SK-N-MC (cell line): ENCODE results near the gene ATXN7L1.

Experiments
- DNase-seq: peaks from one replicate; pipeline ENCODE4 v3.0.0-alpha.2; 2011; ENCODE audit warnings: low read depth, low spot score
- H3K27ac ChIP-seq: fragments of 200-600 bp; sonication (generic); 2 replicates; pipeline ENCODE4 v1.5.1; 2016; ENCODE audit warnings: mixed run types
- H3K36me3 ChIP-seq: fragments of 200-600 bp; sonication (generic); 2 replicates; pipeline ENCODE4 v1.6.1; 2017; ENCODE audit warnings: antibody characterized with exemption, low read length, mixed read lengths; ENCODE audit not compliant: insufficient read depth
- H3K4me3 ChIP-seq: fragments of 200-600 bp; sonication (generic); 2 replicates; pipeline ENCODE4 v1.5.1; 2016
- H3K9ac ChIP-seq: fragments of 200-600 bp; sonication (generic); 2 replicates; pipeline ENCODE4 v1.8.0; 2017; ENCODE audit warnings: mixed run types, mixed read lengths; ENCODE audit not compliant: insufficient read length
- H3K9me3 ChIP-seq: fragments of 200-600 bp; sonication (generic); 2 replicates; pipeline ENCODE4 v1.6.1; 2017; ENCODE audit warnings: low read depth, mild to moderate bottlenecking, antibody characterized with exemption, low read length, moderate library complexity, mixed read lengths
- EZH2 ChIP-seq: fragments of 200-600 bp; sonication (generic); IDR thresholded peaks from one replicate; pipeline ENCODE4 v1.6.1; 2017; ENCODE audit warnings: antibody characterized with exemption
- FOXP2 ChIP-seq: optimal IDR thresholded peaks from 2 replicates; pipeline ENCODE3; 2011; ENCODE audit warnings: mild to moderate bottlenecking, moderate library complexity; ENCODE audit not compliant: insufficient read depth; ENCODE audit errors: extremely low read length, control extremely low read depth
- POLR2AphosphoS5 ChIP-seq: IDR thresholded peaks from 2 replicates; pipeline ENCODE4 v1.6.1; 2012; ENCODE audit warnings: mild to moderate bottlenecking, low read depth, low read length, borderline replicate concordance

ATXN7L1 gene

GRCh38 chr7:105647591-105647990 lies 228.8 kb downstream of the ATXN7L1 start:
- Histone ChIP-seq H3K4me3 (no peak overlapping the region), H3K9ac (no peak overlapping the region), H3K9me3 (no peaks in the 10 kb centered on the region), H3K36me3 (peaks cover 1% of the 10 kb centered on the region; the same call in 1 of the 2 replicates), H3K27ac (no peak overlapping the region)
- DNase-seq: no peak
- no peak for TF ChIP-seq FOXP2
- no peak for TF ChIP-seq EZH2
- no peak for TF ChIP-seq POLR2AphosphoS5

DNA sequence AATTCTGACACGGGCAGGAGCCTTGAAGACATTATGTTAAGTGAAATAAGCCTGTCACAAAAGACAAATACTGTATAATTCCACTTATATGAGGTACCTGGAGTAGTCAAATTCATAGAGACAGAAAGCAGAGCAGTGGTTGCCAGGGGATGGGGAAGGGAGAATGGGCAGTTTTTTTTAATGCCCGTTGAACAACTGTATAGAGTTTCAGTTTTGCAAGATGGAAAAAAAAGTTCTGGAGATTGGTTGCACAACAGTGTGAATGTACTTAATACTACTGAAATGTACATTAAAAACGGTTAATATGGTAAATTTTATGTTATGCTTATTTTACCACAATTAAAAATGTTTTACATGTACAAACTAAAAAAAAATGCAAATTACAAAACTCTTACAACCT lies 231.5 kb downstream of the ATXN7L1 start:
- no peak overlapping the region for H3K27ac ChIP-seq
- H3K36me3 ChIP-seq: peaks cover 3% of the 10 kb centered on the region; the same call in 1 of the 2 replicates
- DNase-seq: no peak
- H3K9me3 ChIP-seq: no peaks in the 10 kb centered on the region
- TF ChIP-seq FOXP2 (no peak), POLR2AphosphoS5 (no peak), EZH2 (no peak)
- no peak overlapping the region for H3K9ac ChIP-seq
- H3K4me3 ChIP-seq: no peak overlapping the region

- no peak for DNase-seq
- TF ChIP-seq POLR2AphosphoS5 (no peak), EZH2 (no peak), FOXP2 (no peak)
- Histone ChIP-seq H3K36me3 (peaks cover 3% of the 10 kb centered on the region; the same call in 1 of the 2 replicates), H3K9ac (no peak overlapping the region), H3K27ac (no peak overlapping the region), H3K4me3 (no peak overlapping the region), H3K9me3 (no peaks in the 10 kb centered on the region)
Observed at GRCh38 chr7:105643851-105644250, 232.5 kb downstream of the ATXN7L1 start.

DNA sequence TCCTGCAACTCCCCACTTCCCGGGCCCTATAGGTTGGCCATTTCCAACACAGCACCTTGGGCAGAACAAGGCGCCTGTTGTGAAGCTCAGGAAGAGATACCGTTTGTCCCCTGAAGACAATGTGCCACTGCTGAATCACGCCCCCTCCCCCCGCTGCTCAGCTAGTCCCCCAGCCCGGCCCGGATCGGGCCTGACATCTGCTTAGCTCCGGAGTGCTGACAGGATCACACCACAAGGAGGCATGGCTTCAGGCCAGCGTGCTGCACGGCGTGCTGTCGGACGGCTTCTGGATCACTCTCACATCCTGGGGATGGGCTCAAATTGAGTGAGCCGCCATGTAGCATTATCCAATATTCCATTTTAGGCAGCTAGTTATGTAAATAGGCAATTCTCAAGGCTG lies 233.0 kb downstream of the ATXN7L1 start:
- TF ChIP-seq FOXP2 (no peak), EZH2 (no peak), POLR2AphosphoS5 (no peak)
- no peak for DNase-seq
- H3K27ac ChIP-seq: no peak overlapping the region
- H3K4me3 ChIP-seq: no peak overlapping the region
- no peaks in the 10 kb centered on the region for H3K9me3 ChIP-seq
- peaks cover 6% of the 10 kb centered on the region for H3K36me3 ChIP-seq
- H3K9ac ChIP-seq: no peak overlapping the region

GRCh38 chr7:105642264-105642663 lies 234.1 kb downstream of the ATXN7L1 start:
- Histone ChIP-seq H3K36me3 (peaks cover 16% of the 10 kb centered on the region), H3K4me3 (no peak overlapping the region), H3K9me3 (no peaks in the 10 kb centered on the region), H3K27ac (no peak overlapping the region), H3K9ac (no peak overlapping the region)
- TF ChIP-seq EZH2 (no peak), POLR2AphosphoS5 (no peak), FOXP2 (no peak)
- DNase-seq: no peak

DNA sequence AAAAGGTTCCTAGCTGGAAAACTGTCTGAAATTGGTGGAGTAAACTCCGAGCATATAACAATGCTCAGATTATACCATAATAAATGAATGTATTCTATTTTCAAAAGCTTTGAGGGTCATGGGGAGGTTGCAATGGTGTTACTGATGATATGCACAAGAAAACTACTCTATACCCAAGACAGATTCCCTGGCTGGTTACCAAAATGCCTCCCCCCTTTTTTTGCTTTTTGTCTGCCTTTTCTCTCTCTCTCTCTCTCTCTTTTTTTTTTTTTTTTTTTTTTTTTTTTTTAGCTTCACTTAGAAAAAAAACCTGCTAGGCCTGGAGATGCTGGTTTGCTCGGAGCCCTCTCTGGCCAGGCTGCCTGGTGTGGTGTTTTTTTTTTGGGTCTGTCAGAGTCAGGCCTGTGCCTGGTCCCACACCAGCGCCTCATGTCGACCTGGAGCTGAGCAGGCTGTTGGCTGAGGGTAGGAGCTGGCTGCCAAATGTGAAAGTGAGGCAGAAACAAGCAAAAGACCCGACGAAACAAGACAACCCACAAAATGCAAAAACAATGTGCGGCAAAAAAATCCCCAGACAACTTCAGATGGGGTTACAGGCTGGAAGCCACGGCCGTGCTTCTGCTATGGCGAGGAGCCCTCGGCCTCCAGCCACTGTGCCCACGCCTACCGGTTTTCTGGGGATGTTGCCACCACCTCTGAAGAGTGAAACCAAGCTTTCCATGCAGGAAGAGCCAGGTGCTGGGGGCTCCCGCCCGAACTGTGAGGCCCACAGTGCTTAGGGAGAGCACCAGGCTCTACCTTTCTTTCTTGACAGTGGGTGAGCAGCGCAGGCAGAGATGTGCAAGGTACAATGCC lies 235.2 kb downstream of the ATXN7L1 start:
- H3K27ac ChIP-seq: no peak overlapping the region
- no peak overlapping the region for H3K9ac ChIP-seq
- H3K4me3 ChIP-seq: no peak overlapping the region
- no peak for DNase-seq
- no peak for TF ChIP-seq POLR2AphosphoS5
- TF ChIP-seq FOXP2: no peak
- no peak for TF ChIP-seq EZH2
- peaks cover 20% of the 10 kb centered on the region for H3K36me3 ChIP-seq
- H3K9me3 ChIP-seq: no peaks in the 10 kb centered on the region

DNA sequence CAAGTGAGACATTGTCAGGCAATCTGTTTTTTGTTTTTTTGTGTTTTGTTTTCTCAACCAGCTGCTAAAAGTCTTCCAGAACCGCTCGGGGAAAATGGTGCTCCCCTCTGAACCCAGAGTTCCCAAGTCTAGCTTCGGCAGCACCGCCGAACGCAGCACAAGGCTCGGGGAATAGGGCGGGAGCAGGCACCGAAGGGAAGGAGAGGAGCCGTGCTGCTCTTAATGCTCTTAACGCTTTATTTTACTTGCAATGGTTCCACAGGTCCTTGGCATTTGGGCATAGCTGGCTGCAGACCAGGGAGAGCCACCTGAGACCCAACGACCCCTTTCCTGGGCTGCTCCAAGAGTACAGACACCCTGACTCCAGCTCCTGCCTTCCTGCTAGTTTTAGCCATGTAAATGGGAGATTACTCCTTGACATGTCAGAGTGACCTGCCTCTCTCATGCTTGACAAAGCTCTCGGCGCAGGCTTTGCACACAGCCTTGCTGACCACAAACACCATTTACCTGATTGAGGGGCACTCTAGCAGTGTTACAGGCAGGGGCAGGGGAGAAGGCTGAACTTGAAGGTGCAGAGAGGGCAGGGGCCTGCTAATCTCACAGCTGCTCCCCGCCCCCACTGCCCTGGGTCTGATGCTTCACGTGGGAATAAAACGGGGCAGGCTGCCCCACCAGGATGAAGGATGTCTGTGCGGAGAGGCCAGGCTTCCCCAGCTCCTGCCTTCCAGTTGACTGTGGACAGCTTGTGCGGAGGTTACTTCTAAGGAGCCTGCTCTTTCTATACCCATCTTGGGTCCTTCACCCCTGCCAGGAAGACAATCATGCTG lies 236.5 kb downstream of the ATXN7L1 start:
- Histone ChIP-seq H3K4me3 (no peak overlapping the region), H3K27ac (peak overlapping the region; percentile 17; the same call in 1 of the 2 replicates), H3K9me3 (no peaks in the 10 kb centered on the region), H3K9ac (no peak overlapping the region), H3K36me3 (peaks cover 25% of the 10 kb centered on the region)
- DNase-seq: no peak
- no peak for TF ChIP-seq FOXP2
- no peak for TF ChIP-seq EZH2
- no peak for TF ChIP-seq POLR2AphosphoS5

GRCh38 chr7:105638902-105639495 lies 237.4 kb downstream of the ATXN7L1 start:
- no peak for DNase-seq
- H3K27ac ChIP-seq: peak overlapping the region; percentile 17; the same call in 1 of the 2 replicates
- no peaks in the 10 kb centered on the region for H3K9me3 ChIP-seq
- H3K36me3 ChIP-seq: peaks cover 25% of the 10 kb centered on the region
- TF ChIP-seq FOXP2 (no peak), EZH2 (no peak), POLR2AphosphoS5 (no peak)
- no peak overlapping the region for H3K9ac ChIP-seq
- peak overlapping the region; percentile 38 for H3K4me3 ChIP-seq
